ENCODE results near the gene TBC1D9B. TPM values are rescaled to one million over a fixed set of nuclear protein-coding genes. Genes with fewer than 3 reads are reported as not detected.

Gene TBC1D9B
- total and polyA plus RNA-seq, 9 of the 15 experiments (the other 6 are each of a cell fraction or from before 2014, with no cell fraction given) = 2.9 to 59.1 (median 33.5) TPM

DNA sequence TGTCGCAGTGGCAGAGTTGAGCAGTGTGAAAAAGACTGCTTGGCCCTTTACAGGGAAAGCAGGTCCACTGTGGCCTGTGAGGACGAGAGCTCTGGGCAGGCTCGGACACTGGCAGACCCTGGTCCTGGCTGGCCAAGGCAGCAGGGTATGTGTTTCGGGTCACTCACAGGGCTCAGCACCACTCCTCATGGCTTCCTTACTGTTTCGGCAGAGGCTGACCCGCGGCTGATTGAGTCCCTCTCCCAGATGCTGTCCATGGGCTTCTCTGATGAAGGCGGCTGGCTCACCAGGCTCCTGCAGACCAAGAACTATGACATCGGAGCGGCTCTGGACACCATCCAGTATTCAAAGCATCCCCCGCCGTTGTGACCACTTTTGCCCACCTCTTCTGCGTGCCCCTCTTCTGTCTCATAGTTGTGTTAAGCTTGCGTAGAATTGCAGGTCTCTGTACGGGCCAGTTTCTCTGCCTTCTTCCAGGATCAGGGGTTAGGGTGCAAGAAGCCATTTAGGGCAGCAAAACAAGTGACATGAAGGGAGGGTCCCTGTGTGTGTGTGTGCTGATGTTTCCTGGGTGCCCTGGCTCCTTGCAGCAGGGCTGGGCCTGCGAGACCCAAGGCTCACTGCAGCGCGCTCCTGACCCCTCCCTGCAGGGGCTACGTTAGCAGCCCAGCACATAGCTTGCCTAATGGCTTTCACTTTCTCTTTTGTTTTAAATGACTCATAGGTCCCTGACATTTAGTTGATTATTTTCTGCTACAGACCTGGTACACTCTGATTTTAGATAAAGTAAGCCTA, 71.3 kb downstream of the TBC1D9B start (continued):
- TF ChIP-seq, protein P1, sequence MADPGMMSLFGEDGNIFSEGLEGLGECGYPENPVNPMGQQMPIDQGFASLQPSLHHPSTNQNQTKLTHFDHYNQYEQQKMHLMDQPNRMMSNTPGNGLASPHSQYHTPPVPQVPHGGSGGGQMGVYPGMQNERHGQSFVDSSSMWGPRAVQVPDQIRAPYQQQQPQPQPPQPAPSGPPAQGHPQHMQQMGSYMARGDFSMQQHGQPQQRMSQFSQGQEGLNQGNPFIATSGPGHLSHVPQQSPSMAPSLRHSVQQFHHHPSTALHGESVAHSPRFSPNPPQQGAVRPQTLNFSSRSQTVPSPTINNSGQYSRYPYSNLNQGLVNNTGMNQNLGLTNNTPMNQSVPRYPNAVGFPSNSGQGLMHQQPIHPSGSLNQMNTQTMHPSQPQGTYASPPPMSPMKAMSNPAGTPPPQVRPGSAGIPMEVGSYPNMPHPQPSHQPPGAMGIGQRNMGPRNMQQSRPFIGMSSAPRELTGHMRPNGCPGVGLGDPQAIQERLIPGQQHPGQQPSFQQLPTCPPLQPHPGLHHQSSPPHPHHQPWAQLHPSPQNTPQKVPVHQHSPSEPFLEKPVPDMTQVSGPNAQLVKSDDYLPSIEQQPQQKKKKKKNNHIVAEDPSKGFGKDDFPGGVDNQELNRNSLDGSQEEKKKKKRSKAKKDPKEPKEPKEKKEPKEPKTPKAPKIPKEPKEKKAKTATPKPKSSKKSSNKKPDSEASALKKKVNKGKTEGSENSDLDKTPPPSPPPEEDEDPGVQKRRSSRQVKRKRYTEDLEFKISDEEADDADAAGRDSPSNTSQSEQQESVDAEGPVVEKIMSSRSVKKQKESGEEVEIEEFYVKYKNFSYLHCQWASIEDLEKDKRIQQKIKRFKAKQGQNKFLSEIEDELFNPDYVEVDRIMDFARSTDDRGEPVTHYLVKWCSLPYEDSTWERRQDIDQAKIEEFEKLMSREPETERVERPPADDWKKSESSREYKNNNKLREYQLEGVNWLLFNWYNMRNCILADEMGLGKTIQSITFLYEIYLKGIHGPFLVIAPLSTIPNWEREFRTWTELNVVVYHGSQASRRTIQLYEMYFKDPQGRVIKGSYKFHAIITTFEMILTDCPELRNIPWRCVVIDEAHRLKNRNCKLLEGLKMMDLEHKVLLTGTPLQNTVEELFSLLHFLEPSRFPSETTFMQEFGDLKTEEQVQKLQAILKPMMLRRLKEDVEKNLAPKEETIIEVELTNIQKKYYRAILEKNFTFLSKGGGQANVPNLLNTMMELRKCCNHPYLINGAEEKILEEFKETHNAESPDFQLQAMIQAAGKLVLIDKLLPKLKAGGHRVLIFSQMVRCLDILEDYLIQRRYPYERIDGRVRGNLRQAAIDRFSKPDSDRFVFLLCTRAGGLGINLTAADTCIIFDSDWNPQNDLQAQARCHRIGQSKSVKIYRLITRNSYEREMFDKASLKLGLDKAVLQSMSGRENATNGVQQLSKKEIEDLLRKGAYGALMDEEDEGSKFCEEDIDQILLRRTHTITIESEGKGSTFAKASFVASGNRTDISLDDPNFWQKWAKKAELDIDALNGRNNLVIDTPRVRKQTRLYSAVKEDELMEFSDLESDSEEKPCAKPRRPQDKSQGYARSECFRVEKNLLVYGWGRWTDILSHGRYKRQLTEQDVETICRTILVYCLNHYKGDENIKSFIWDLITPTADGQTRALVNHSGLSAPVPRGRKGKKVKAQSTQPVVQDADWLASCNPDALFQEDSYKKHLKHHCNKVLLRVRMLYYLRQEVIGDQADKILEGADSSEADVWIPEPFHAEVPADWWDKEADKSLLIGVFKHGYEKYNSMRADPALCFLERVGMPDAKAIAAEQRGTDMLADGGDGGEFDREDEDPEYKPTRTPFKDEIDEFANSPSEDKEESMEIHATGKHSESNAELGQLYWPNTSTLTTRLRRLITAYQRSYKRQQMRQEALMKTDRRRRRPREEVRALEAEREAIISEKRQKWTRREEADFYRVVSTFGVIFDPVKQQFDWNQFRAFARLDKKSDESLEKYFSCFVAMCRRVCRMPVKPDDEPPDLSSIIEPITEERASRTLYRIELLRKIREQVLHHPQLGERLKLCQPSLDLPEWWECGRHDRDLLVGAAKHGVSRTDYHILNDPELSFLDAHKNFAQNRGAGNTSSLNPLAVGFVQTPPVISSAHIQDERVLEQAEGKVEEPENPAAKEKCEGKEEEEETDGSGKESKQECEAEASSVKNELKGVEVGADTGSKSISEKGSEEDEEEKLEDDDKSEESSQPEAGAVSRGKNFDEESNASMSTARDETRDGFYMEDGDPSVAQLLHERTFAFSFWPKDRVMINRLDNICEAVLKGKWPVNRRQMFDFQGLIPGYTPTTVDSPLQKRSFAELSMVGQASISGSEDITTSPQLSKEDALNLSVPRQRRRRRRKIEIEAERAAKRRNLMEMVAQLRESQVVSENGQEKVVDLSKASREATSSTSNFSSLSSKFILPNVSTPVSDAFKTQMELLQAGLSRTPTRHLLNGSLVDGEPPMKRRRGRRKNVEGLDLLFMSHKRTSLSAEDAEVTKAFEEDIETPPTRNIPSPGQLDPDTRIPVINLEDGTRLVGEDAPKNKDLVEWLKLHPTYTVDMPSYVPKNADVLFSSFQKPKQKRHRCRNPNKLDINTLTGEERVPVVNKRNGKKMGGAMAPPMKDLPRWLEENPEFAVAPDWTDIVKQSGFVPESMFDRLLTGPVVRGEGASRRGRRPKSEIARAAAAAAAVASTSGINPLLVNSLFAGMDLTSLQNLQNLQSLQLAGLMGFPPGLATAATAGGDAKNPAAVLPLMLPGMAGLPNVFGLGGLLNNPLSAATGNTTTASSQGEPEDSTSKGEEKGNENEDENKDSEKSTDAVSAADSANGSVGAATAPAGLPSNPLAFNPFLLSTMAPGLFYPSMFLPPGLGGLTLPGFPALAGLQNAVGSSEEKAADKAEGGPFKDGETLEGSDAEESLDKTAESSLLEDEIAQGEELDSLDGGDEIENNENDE (IDR thresholded peaks at IDR 0.05; ENCODE audit: low read depth, low read length) = no peak
- TF ChIP-seq DPF2 (IDR thresholded peaks at IDR 0.05) (peak; percentile 51; the same call in 1 of the 2 replicates), ZNF146 (CRISPR knock-in tag; IDR thresholded peaks at IDR 0.05; ENCODE audit: unreplicated experiment) (no peak), CTBP1 (IDR thresholded peaks at IDR 0.05; ENCODE audit: borderline replicate concordance) (peak; percentile 37; the same call in 1 of the 2 replicates), PML (IDR thresholded peaks at IDR 0.05; ENCODE audit: low read length) (peak; percentile 32; the same call in 1 of the 2 replicates), ATF7 (IDR thresholded peaks at IDR 0.05) (peak; percentile 64)
- TF ChIP-seq, protein P2, sequence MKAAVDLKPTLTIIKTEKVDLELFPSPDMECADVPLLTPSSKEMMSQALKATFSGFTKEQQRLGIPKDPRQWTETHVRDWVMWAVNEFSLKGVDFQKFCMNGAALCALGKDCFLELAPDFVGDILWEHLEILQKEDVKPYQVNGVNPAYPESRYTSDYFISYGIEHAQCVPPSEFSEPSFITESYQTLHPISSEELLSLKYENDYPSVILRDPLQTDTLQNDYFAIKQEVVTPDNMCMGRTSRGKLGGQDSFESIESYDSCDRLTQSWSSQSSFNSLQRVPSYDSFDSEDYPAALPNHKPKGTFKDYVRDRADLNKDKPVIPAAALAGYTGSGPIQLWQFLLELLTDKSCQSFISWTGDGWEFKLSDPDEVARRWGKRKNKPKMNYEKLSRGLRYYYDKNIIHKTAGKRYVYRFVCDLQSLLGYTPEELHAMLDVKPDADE (conservative IDR thresholded peaks at IDR 0.05; ENCODE audit: control insufficient read depth, low read depth, low read length) = no peak
- TF ChIP-seq, protein P3, sequence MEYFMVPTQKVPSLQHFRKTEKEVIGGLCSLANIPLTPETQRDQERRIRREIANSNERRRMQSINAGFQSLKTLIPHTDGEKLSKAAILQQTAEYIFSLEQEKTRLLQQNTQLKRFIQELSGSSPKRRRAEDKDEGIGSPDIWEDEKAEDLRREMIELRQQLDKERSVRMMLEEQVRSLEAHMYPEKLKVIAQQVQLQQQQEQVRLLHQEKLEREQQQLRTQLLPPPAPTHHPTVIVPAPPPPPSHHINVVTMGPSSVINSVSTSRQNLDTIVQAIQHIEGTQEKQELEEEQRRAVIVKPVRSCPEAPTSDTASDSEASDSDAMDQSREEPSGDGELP (CRISPR knock-in tag; IDR thresholded peaks at IDR 0.05; ENCODE audit: borderline replicate concordance) = no peak
- TF ChIP-seq, protein P4, sequence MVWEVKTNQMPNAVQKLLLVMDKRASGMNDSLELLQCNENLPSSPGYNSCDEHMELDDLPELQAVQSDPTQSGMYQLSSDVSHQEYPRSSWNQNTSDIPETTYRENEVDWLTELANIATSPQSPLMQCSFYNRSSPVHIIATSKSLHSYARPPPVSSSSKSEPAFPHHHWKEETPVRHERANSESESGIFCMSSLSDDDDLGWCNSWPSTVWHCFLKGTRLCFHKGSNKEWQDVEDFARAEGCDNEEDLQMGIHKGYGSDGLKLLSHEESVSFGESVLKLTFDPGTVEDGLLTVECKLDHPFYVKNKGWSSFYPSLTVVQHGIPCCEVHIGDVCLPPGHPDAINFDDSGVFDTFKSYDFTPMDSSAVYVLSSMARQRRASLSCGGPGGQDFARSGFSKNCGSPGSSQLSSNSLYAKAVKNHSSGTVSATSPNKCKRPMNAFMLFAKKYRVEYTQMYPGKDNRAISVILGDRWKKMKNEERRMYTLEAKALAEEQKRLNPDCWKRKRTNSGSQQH (CRISPR knock-in tag; IDR thresholded peaks at IDR 0.05) = no peak

All from K562 (cell line).